Osteoblast (primary cell): ENCODE measurements around the gene CMIP. TPM values are rescaled to one million over a fixed set of nuclear protein-coding genes. Genes with fewer than 3 reads are reported as not detected.

Experiments used
- DNase-seq: peaks from one replicate; pipeline ENCODE4 v3.0.0; 2011; ENCODE audit warnings: low spot score, mixed read lengths; ENCODE audit not compliant: insufficient read length; ENCODE audit errors: missing footprints
- H2AFZ ChIP-seq: 2 replicates; pipeline ENCODE4 v1.6.0; 2011; ENCODE audit warnings: mild to moderate bottlenecking, low read length
- H3K27ac ChIP-seq: 2 replicates; pipeline ENCODE4 v1.5.1; 2011; ENCODE audit warnings: mild to moderate bottlenecking, low read depth, low read length, moderate library complexity
- H3K27me3 ChIP-seq: 2 replicates; pipeline ENCODE4 v1.6.0; 2012; ENCODE audit warnings: mild to moderate bottlenecking, control low read depth, inconsistent platforms, low read length, moderate library complexity; ENCODE audit not compliant: insufficient read depth
- H3K36me3 ChIP-seq: 2 replicates; pipeline ENCODE4 v1.5.1; 2011; ENCODE audit warnings: mild to moderate bottlenecking, low read length, control low read depth, moderate library complexity; ENCODE audit not compliant: insufficient read depth
- H3K4me1 ChIP-seq: 2 replicates; pipeline ENCODE4 v1.5.1; 2011; ENCODE audit warnings: mild to moderate bottlenecking, low read length, control low read depth, moderate library complexity; ENCODE audit not compliant: insufficient read depth
- H3K4me2 ChIP-seq: 2 replicates; pipeline ENCODE4 v1.6.0; 2011; ENCODE audit warnings: mild to moderate bottlenecking, low read length; ENCODE audit not compliant: insufficient read depth
- H3K4me3 ChIP-seq: fragments of 200-600 bp; sonication (generic); 3 replicates; pipeline ENCODE4 v1.5.1; 2012; ENCODE audit warnings: mild to moderate bottlenecking, low read length, inconsistent platforms; ENCODE audit not compliant: insufficient read depth
- H3K79me2 ChIP-seq: 2 replicates; pipeline ENCODE4 v1.6.0; 2012; ENCODE audit warnings: mild to moderate bottlenecking, low read length, control low read depth, inconsistent platforms; ENCODE audit not compliant: insufficient read depth
- H3K9me3 ChIP-seq: 2 replicates; pipeline ENCODE4 v1.5.1; 2011; ENCODE audit warnings: low read depth, low read length, control low read depth
- H4K20me1 ChIP-seq: 2 replicates; pipeline ENCODE4 v1.6.0; 2012; ENCODE audit warnings: mild to moderate bottlenecking, low read length, control low read depth; ENCODE audit not compliant: insufficient read depth
- total RNA-seq: library from RNA; depleted of rRNA; stranded (reverse); fragments of >200 nt; gene quantifications from 2 replicates; pipeline ENCODE4 v1.2.3, GENCODE V29; 2012
- TF ChIP-seq, protein P1 (sequence below): IDR thresholded peaks from 2 replicates; pipeline ENCODE4 v1.5.1; 2011; ENCODE audit warnings: mild to moderate bottlenecking, low read depth, low read length, moderate library complexity; ENCODE audit errors: extremely low read depth

Gene CMIP
- total RNA-seq, 1 donor, result 8.3 TPM

DNA sequence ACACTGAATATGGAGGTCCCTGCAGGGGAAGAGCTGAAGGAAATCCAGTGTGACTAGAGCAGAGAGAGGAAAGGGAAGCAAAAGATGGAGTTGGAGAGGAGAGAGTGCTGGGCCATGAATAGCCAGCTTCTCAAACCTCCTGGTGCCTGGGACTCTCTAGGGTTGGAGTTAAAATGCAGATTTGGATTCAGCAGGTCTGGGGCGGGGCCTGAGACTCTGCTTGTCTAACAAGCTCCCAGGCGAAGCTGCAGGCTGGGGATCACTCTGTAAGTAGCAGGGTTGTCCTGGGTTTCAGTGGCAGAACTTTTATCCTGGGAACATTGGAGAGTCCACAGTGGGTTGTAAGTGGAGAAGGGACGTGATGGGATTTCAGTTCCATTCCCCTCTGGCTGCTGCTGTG lies 231.1 kb downstream of the CMIP start:
- no peak overlapping the region for H3K27ac ChIP-seq

DNA sequence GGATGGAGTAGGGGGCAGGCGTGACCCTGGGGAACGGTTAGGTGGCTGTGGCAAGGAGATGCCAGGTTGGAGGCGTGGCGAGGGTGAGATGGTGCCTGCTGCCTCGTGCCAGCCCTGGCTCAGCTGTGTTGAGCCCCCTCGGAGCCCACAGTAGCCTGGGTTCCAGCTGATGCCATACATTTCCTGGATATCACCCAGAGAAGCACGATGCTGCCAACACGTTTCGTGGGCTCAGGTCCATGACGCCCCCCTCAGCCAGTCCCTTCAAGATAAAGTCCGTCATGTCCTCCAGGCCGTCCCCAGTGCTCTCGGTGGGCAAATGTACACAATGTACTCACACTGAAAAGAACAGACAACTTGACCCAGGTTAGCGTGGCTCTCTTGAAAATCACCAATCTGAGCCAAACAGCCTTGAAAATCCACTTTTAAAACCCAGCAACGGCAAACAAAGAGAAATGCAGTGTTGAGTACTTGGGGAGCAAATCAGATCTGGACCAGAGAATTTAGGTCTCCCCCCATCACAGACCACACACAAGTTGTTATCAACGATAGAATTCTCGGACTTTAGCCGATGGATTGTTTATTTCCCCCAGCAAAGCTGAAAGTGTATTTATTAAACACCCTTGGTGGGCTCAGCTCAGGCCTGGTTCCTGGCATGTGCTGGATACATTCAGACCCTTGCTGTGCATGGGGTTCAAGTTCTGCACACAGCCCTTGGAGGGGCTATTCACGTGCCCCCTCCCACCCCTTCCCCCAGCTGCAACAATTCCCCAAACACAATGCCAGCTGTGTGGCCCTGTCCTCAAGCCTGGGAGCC lies 231.7 kb downstream of the CMIP start:
- no peak overlapping the region for H3K4me2 ChIP-seq
- H3K27me3 ChIP-seq, result no peaks in the 10 kb centered on the region
- no peaks in the 10 kb centered on the region for H3K4me1 ChIP-seq
- H4K20me1 ChIP-seq, result peaks cover 8% of the 10 kb centered on the region
- H3K79me2 ChIP-seq, result no peaks in the 10 kb centered on the region
- no peak overlapping the region for H3K4me3 ChIP-seq
- no peaks in the 10 kb centered on the region for H3K9me3 ChIP-seq
- no peak overlapping the region for H3K27ac ChIP-seq
- peak; percentile 60 for DNase-seq
- no peak overlapping the region for H2AFZ ChIP-seq
- TF ChIP-seq, protein P1, sequence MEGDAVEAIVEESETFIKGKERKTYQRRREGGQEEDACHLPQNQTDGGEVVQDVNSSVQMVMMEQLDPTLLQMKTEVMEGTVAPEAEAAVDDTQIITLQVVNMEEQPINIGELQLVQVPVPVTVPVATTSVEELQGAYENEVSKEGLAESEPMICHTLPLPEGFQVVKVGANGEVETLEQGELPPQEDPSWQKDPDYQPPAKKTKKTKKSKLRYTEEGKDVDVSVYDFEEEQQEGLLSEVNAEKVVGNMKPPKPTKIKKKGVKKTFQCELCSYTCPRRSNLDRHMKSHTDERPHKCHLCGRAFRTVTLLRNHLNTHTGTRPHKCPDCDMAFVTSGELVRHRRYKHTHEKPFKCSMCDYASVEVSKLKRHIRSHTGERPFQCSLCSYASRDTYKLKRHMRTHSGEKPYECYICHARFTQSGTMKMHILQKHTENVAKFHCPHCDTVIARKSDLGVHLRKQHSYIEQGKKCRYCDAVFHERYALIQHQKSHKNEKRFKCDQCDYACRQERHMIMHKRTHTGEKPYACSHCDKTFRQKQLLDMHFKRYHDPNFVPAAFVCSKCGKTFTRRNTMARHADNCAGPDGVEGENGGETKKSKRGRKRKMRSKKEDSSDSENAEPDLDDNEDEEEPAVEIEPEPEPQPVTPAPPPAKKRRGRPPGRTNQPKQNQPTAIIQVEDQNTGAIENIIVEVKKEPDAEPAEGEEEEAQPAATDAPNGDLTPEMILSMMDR, result no peak
- peaks cover 2% of the 10 kb centered on the region for H3K36me3 ChIP-seq

More for the DNA sequence above, 231.1 kb downstream of the CMIP start:
- no peaks in the 10 kb centered on the region for H3K9me3 ChIP-seq
- no peak overlapping the region for H3K4me3 ChIP-seq
- no peak overlapping the region for H2AFZ ChIP-seq
- no peak for DNase-seq
- no peak overlapping the region for H3K4me2 ChIP-seq
- no peaks in the 10 kb centered on the region for H3K27me3 ChIP-seq
- H4K20me1 ChIP-seq, result peaks cover 8% of the 10 kb centered on the region
- H3K4me1 ChIP-seq, result no peaks in the 10 kb centered on the region
- H3K36me3 ChIP-seq, result peaks cover 2% of the 10 kb centered on the region
- TF ChIP-seq, protein P1, result no peak
- no peaks in the 10 kb centered on the region for H3K79me2 ChIP-seq

DNA sequence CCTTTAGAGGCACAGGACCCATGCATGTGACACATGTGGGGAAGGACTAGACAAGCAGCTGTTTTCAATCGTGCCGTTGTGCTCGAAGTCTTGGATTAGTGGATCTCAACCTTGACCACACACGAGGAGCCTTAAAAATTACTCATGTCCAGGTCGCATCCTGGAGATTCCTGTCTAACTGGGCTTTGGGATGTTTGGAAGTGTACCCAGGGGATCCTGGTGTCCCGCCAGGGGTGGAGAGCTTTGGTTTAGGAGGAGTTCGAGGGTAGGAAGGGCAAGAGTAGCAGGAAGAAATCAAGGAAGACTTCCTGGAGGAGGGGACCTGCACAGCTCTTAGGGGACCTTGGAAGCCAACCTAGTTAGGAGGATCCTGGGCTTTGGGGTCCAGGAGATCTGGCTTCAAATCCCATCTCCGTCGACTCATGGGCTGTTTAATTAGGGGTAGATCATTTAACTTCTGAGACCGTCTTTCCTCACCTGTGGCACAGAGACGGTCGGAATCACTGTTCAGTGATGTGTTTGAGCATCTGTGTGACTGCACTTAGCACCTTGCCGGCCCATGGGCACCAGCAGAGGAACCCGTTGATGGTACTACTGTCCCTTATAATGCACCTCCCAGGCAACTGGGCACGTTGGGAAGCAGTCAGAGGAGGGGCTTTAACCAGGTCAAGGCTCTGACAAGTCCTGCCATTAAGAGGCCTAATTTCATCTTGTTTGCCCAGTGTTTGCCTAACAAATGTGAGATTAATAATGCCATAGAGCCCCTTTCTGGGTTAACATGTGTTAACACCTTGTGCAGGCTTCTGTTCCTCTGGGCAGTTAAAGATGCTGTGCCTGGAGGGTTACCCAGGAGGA lies 232.5 kb downstream of the CMIP start:
- H3K4me1 ChIP-seq, result no peaks in the 10 kb centered on the region

More for the DNA sequence above, 232.5 kb downstream of the CMIP start:
- TF ChIP-seq, protein P1, result no peak
- H3K79me2 ChIP-seq, result no peaks in the 10 kb centered on the region
- H3K4me3 ChIP-seq, result no peak overlapping the region
- H3K27me3 ChIP-seq, result no peaks in the 10 kb centered on the region
- no peak for DNase-seq
- no peak overlapping the region for H3K27ac ChIP-seq
- no peaks in the 10 kb centered on the region for H3K9me3 ChIP-seq
- no peak overlapping the region for H3K4me2 ChIP-seq
- H3K36me3 ChIP-seq, result peaks cover 2% of the 10 kb centered on the region
- H2AFZ ChIP-seq, result no peak overlapping the region
- peaks cover 8% of the 10 kb centered on the region for H4K20me1 ChIP-seq
